Embryonic facial prominence (tissue), 1 donor: ENCODE measurements around the gene GPC5.
"Not testable (repeated sequence)": the region's sequence is repeated elsewhere in the genome, so short reads cannot be mapped to it uniquely, and the experiment has no call there.

ENCODE experiments used
- DNase-seq: peaks from one replicate; pipeline ENCODE4 v3.0.0-alpha.2; 2016; ENCODE audit errors: extremely low spot score

Gene GPC5

GRCh38 chr13:92538164-92538563 is 1139.7 kb downstream of the GPC5 start:
- no peak for DNase-seq

- not testable (repeated sequence) for DNase-seq
Observed at GRCh38 chr13:92539148-92539547, 1140.7 kb downstream of the GPC5 start.

GRCh38 chr13:92547266-92547665 is 1148.8 kb downstream of the GPC5 start:
- no peak for DNase-seq

- no peak for DNase-seq
Observed at GRCh38 chr13:92549276-92549675, 1150.9 kb downstream of the GPC5 start.

GRCh38 chr13:92553470-92554114 is 1155.2 kb downstream of the GPC5 start:
- no peak for DNase-seq

- no peak for DNase-seq
Observed at GRCh38 chr13:92560883-92561282, 1162.5 kb downstream of the GPC5 start.

- no peak for DNase-seq
Observed at GRCh38 chr13:92564942-92565341, 1166.5 kb downstream of the GPC5 start.

- no peak for DNase-seq
Observed at GRCh38 chr13:92566767-92567166, 1168.3 kb downstream of the GPC5 start.

- DNase-seq: no peak
Observed at GRCh38 chr13:92572190-92572589, 1173.8 kb downstream of the GPC5 start.

- DNase-seq: no peak
Observed at GRCh38 chr13:92573467-92574057, 1175.1 kb downstream of the GPC5 start.

- no peak for DNase-seq
Observed at GRCh38 chr13:92574499-92574898, 1176.1 kb downstream of the GPC5 start.

GRCh38 chr13:92575777-92576176 is 1177.4 kb downstream of the GPC5 start:
- DNase-seq: no peak

- DNase-seq: no peak
Observed at GRCh38 chr13:92578358-92578757, 1179.9 kb downstream of the GPC5 start.

GRCh38 chr13:92589955-92590354 is 1191.5 kb downstream of the GPC5 start:
- no peak for DNase-seq

GRCh38 chr13:92590503-92590908 is 1192.1 kb downstream of the GPC5 start:
- DNase-seq: no peak

GRCh38 chr13:92591117-92591516 is 1192.7 kb downstream of the GPC5 start:
- DNase-seq: no peak

- no peak for DNase-seq
Observed at GRCh38 chr13:92592757-92593156, 1194.3 kb downstream of the GPC5 start.

GRCh38 chr13:92602560-92602959 is 1204.1 kb downstream of the GPC5 start:
- DNase-seq: no peak

GRCh38 chr13:92609376-92609775 is 1211.0 kb downstream of the GPC5 start:
- DNase-seq: no peak

- DNase-seq: no peak
Observed at GRCh38 chr13:92612892-92613291, 1214.5 kb downstream of the GPC5 start.

GRCh38 chr13:92613921-92614320 is 1215.5 kb downstream of the GPC5 start:
- DNase-seq: no peak

- no peak for DNase-seq
Observed at GRCh38 chr13:92621985-92622384, 1223.6 kb downstream of the GPC5 start.

- no peak for DNase-seq
Observed at GRCh38 chr13:92622905-92623304, 1224.5 kb downstream of the GPC5 start.

GRCh38 chr13:92626274-92626673 is 1227.9 kb downstream of the GPC5 start:
- DNase-seq: no peak
